Measurements from ENCODE around the gene C9orf50.
A peak's percentile ranks its signal among the peaks of the same experiment; 100 is the strongest.

The C9orf50 gene

GRCh38 chr9:129623331-129623730, 2.4 kb upstream of the C9orf50 start:
- no peak for DNase-seq (ENCODE audit: low spot score)
- TF ChIP-seq CTCF (IDR thresholded peaks at IDR 0.05; ENCODE audit: extremely low read depth, missing control alignments): no peak

- TF ChIP-seq CTCF (IDR thresholded peaks at IDR 0.05; ENCODE audit: extremely low read depth, missing control alignments): no peak
- DNase-seq (ENCODE audit: low spot score): no peak
These were observed 873 bp downstream of the C9orf50 start for GRCh38 chr9:129619787-129620668.

DNA sequence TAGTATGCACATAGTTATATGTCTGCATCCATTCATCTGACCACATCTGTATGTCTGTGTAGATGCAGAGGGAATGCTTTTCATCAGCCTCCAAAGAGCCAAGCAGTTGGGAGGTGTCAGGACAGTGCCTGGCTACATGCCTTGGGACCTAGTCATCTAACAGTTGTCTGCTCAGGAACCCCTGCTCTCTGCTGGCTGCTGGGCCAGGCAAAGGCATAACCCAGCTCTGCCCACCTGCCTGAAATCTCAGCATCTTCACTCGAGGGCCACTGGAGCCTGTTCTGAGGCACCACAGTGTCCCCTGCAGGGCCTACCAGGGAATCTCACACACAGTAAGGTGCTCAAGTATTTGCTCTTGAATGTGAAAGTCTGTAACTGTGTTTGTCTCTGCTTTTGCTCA, 3.7 kb downstream of the C9orf50 start:
- no peak for DNase-seq (ENCODE audit: low spot score)
- peak; percentile 18 for TF ChIP-seq CTCF (IDR thresholded peaks at IDR 0.05; ENCODE audit: extremely low read depth, missing control alignments)

DNA sequence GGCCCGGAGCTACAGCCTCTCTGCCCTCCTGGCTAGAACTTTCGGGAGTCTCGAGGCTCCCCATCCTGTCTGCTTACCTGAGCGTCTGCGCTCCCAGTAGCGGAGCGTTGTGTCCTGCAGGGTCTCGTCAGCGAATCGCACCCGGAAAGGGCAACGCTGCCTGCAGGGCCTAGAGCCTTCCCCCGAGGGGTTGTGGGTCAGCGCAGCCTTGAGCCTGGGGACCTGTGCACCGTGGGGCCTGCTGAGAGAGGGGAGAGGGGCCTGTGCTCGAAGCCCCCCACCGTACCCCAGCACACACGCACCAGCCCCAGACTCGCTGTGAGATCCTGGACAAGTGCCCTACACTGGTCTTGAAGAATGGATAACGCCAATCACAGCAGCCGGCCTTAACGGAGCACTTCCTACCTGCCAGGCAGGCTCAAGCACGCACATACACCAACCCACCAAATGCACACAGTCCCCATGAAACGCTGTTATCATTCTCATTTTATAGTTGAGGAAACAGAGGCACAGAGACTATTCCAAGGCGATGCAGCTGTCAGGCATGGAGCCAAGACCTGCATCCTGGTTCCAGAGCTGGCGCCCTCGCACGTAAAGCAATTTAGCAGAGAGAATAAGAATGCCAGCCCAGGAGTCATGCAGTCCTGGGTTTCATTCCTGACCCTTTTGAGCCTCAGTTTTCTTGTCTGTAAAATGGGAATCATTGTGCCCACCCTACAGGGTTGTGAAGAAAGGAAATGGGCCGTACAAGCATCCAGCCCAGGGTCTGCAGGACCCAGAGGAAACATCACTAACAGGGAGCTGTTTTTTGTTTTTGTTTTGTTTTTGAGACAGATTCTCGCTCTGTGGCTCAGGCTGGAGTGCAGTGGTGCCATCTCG, 5.3 kb downstream of the C9orf50 start:
- TF ChIP-seq CTCF (IDR thresholded peaks at IDR 0.05; ENCODE audit: extremely low read depth, missing control alignments): no peak

GRCh38 chr9:129614932-129615331, 6.0 kb downstream of the C9orf50 start:
- TF ChIP-seq CTCF (IDR thresholded peaks at IDR 0.05; ENCODE audit: extremely low read depth, missing control alignments): no peak

More for the DNA sequence above, 5.3 kb downstream of the C9orf50 start:
- no peak for DNase-seq (ENCODE audit: low spot score)

DNA sequence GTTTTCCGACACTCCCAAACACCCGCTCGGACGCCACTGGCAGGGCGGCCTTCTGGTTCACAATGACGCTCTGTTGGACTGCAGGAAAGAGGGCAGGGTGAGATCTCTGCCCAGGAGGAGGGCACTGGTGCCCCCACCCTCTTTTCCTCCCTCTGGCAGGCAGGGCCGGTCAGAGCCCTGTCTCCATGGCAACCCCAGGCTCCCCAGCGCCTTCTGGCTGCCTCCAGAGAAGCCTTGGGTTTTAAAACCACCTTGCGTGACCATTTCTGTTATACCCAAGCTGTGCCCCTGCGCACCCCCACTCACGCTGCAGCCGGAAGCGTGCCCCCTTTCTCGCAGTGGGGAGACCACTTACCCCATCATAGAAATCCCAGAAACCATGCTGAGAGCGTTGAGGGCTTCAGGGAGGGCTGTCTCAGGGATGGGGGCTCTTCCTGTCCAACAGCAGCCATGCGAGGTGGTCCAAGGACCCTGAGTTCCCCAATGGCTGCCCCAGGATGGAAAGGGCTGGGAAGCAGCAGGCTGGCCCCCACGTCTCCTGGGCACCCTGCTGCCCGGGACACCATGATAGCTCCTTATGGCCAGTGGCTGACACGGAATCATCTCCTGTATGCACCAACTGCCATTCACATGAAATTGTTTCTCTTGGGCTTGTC, 7.3 kb downstream of the C9orf50 start:
- no peak for DNase-seq (ENCODE audit: low spot score)
- TF ChIP-seq CTCF (IDR thresholded peaks at IDR 0.05; ENCODE audit: extremely low read depth, missing control alignments): no peak

More at GRCh38 chr9:129614932-129615331, 6.0 kb downstream of the C9orf50 start:
- no peak for DNase-seq (ENCODE audit: low spot score)
